Neural cell (in vitro differentiated cells): Measurements from ENCODE around the gene RECQL. TPM values are rescaled to one million over a fixed set of nuclear protein-coding genes. Genes with fewer than 3 reads are reported as not detected.

Experiments used
- H2AFZ ChIP-seq: fragments of 200-600, 300-800 bp; sonication (generic), shearing (Covaris generic); 2 replicates; pipeline ENCODE4 v1.6.0; 2014; ENCODE audit warnings: low read depth, mild to moderate bottlenecking, antibody characterized with exemption, low read length, moderate library complexity
- H3F3A ChIP-seq: fragments of 200-600 bp; shearing (Covaris generic); 2 replicates; pipeline ENCODE4 v1.6.1; 2016; ENCODE audit warnings: mild to moderate bottlenecking, moderate library complexity, mixed read lengths, antibody characterized with exemption, low read length; ENCODE audit not compliant: insufficient read depth, poor library complexity, severe bottlenecking
- H3K27ac ChIP-seq: fragments of 200-600, 300-800 bp; sonication (generic), shearing (Covaris generic); 2 replicates; pipeline ENCODE4 v1.5.1; 2014; ENCODE audit warnings: mild to moderate bottlenecking, low read length, moderate library complexity
- H3K27me3 ChIP-seq: fragments of 300-800, 200-600 bp; sonication (generic), shearing (Covaris generic); 2 replicates; pipeline ENCODE4 v1.6.0; 2014; ENCODE audit warnings: mild to moderate bottlenecking, low read depth, low read length, moderate library complexity; ENCODE audit not compliant: insufficient read depth
- H3K36me3 ChIP-seq: fragments of 300-800, 200-600 bp; sonication (generic), shearing (Covaris generic); 2 replicates; pipeline ENCODE4 v1.5.1; 2014; ENCODE audit warnings: mild to moderate bottlenecking, antibody characterized with exemption, low read length, moderate library complexity; ENCODE audit not compliant: insufficient read depth
- H3K4me2 ChIP-seq: fragments of 300-800, 200-600 bp; sonication (generic), shearing (Covaris generic); 2 replicates; pipeline ENCODE4 v1.6.0; 2014; ENCODE audit warnings: mild to moderate bottlenecking, low read length
- H3K4me3 ChIP-seq: fragments of 300-800, 200-600 bp; sonication (generic), shearing (Covaris generic); 2 replicates; pipeline ENCODE4 v1.5.1; 2014; ENCODE audit warnings: mild to moderate bottlenecking, low read length, moderate library complexity
- H3K79me2 ChIP-seq: fragments of 200-600 bp; shearing (Covaris generic); replicated peaks from 2 replicates; pipeline ENCODE4 v1.6.0; 2014; ENCODE audit warnings: mild to moderate bottlenecking, low read length, moderate library complexity; ENCODE audit not compliant: insufficient read depth
- H3K9ac ChIP-seq: fragments of 300-800, 200-600 bp; sonication (generic), shearing (Covaris generic); 2 replicates; pipeline ENCODE4 v1.6.1; 2016; ENCODE audit warnings: mild to moderate bottlenecking, low read length, mixed read lengths
- H3K9me2 ChIP-seq: fragments of 200-600 bp; shearing (Covaris generic); 2 replicates; pipeline ENCODE4 v1.6.1; 2016; ENCODE audit warnings: mild to moderate bottlenecking, low read length, mixed read lengths; ENCODE audit not compliant: insufficient read depth
- H3K9me3 ChIP-seq: fragments of 200-600, 300-800 bp; sonication (generic), shearing (Covaris generic); 2 replicates; pipeline ENCODE4 v1.6.1; 2016; ENCODE audit warnings: mild to moderate bottlenecking, mixed run types, low read length, moderate library complexity, mixed read lengths
- H4K20me1 ChIP-seq: fragments of 200-600 bp; shearing (Covaris generic); 2 replicates; pipeline ENCODE4 v1.6.1; 2016; ENCODE audit warnings: mild to moderate bottlenecking, mixed run types; ENCODE audit not compliant: insufficient read depth
- CTCF ChIP-seq: fragments of 450-650 bp; IDR thresholded peaks from 2 replicates; pipeline ENCODE4 v1.5.1; 2014; ENCODE audit warnings: antibody characterized with exemption, mild to moderate bottlenecking, moderate library complexity; ENCODE audit not compliant: poor library complexity, severe bottlenecking
- EP300 ChIP-seq: fragments of 450-650 bp; conservative IDR thresholded peaks from 2 replicates; pipeline ENCODE4 v1.6.1; 2014; ENCODE audit warnings: antibody characterized with exemption, mild to moderate bottlenecking, moderate library complexity; ENCODE audit not compliant: poor library complexity, severe bottlenecking
- EZH2 ChIP-seq: fragments of 200-600, 300-800 bp; shearing (Covaris generic), sonication (generic); IDR thresholded peaks from 2 replicates; pipeline ENCODE4 v1.6.1; 2014; ENCODE audit warnings: antibody characterized with exemption, low read length, borderline replicate concordance, mild to moderate bottlenecking; ENCODE audit not compliant: insufficient read depth, poor library complexity, severe bottlenecking
- MXI1 ChIP-seq: fragments of 450-650 bp; conservative IDR thresholded peaks from 2 replicates; pipeline ENCODE4 v1.6.1; 2014; ENCODE audit warnings: antibody characterized with exemption, mild to moderate bottlenecking; ENCODE audit not compliant: poor library complexity, severe bottlenecking
- POLR2AphosphoS5 ChIP-seq: IDR thresholded peaks from 2 replicates; pipeline ENCODE4 v1.6.1; 2012
- RAD21 ChIP-seq: fragments of 450-650 bp; conservative IDR thresholded peaks from 2 replicates; pipeline ENCODE4 v1.6.1; 2014; ENCODE audit warnings: antibody characterized with exemption, mild to moderate bottlenecking, moderate library complexity
- REST ChIP-seq: IDR thresholded peaks from 2 replicates; pipeline ENCODE4 v1.6.1; 2012; ENCODE audit warnings: borderline replicate concordance
- SMC3 ChIP-seq: fragments of 450-650 bp; conservative IDR thresholded peaks from 2 replicates; pipeline ENCODE4 v1.6.1; 2014; ENCODE audit warnings: antibody characterized with exemption, mild to moderate bottlenecking, moderate library complexity; ENCODE audit not compliant: poor library complexity
- TAF1 ChIP-seq: IDR thresholded peaks from 2 replicates; pipeline ENCODE4 v1.6.1; 2012; ENCODE audit warnings: low read depth
- polyA plus RNA-seq: library from polyadenylated mRNA; depleted of rRNA; stranded (reverse); fragments of >200 nt; gene quantifications from 2 replicates; pipeline ENCODE4 v1.2.3, GENCODE V29; 2014

Gene RECQL
- polyA plus RNA-seq, 1 donor from 2014 or later = 29.2 TPM

GRCh38 chr12:21444193-21445146, 57.0 kb downstream of the RECQL start:
- Histone ChIP-seq H3K4me2 (no peak overlapping the region), H3K27ac (no peak overlapping the region), H3K36me3 (no peaks in the 10 kb centered on the region), H3K79me2 (no peaks in the 10 kb centered on the region), H3K27me3 (no peaks in the 10 kb centered on the region), H3F3A (no peaks in the 10 kb centered on the region), H2AFZ (no peak overlapping the region), H3K9me3 (no peaks in the 10 kb centered on the region), H3K4me3 (no peak overlapping the region), H3K9ac (no peak overlapping the region), H4K20me1 (no peaks in the 10 kb centered on the region), H3K9me2 (no peaks in the 10 kb centered on the region)
- no peak for TF ChIP-seq EP300
- no peak for TF ChIP-seq EZH2
- no peak for TF ChIP-seq MXI1
- TF ChIP-seq CTCF = no peak
- no peak for TF ChIP-seq SMC3
- TF ChIP-seq POLR2AphosphoS5 = no peak
- TF ChIP-seq RAD21 = no peak
- TF ChIP-seq TAF1 = no peak
- no peak for TF ChIP-seq REST

GRCh38 chr12:21439347-21439746, 62.1 kb downstream of the RECQL start:
- no peak overlapping the region for H3K4me2 ChIP-seq
- H4K20me1 ChIP-seq = no peaks in the 10 kb centered on the region
- no peaks in the 10 kb centered on the region for H3K36me3 ChIP-seq
- no peaks in the 10 kb centered on the region for H3K9me3 ChIP-seq
- no peaks in the 10 kb centered on the region for H3K27me3 ChIP-seq
- H3K79me2 ChIP-seq = no peaks in the 10 kb centered on the region
- TF ChIP-seq POLR2AphosphoS5 = no peak
- H2AFZ ChIP-seq = no peak overlapping the region
- H3K27ac ChIP-seq = no peak overlapping the region
- no peaks in the 10 kb centered on the region for H3K9me2 ChIP-seq
- no peak overlapping the region for H3K9ac ChIP-seq
- H3F3A ChIP-seq = no peaks in the 10 kb centered on the region
- no peak overlapping the region for H3K4me3 ChIP-seq
